BLaER1 treated with 17β-estradiol and CSF1 and Interleukin-3, amounts not matched to agents 10 nM and 100 nM (cell line): Measurements from ENCODE around the gene SCAMP2.

Experiments
- H3K27ac ChIP-seq, 11 experiments: shearing (Covaris generic); formaldehyde crosslinking; 2 replicates each; pipeline ENCODE4 v1.8.1; 2022
- H3K27me3 ChIP-seq, 11 experiments: shearing (Covaris generic); formaldehyde crosslinking; 2 replicates each; pipeline ENCODE4 v1.8.1; 2022
- H3K36me3 ChIP-seq, 11 experiments: shearing (Covaris generic); formaldehyde crosslinking; 2 replicates each; pipeline ENCODE4 v1.8.1; 2022
- H3K4me1 ChIP-seq, 10 experiments: shearing (Covaris generic); formaldehyde crosslinking; 2 replicates each; pipeline ENCODE4 v1.8.1; 2022
- H3K4me2 ChIP-seq, 11 experiments: shearing (Covaris generic); formaldehyde crosslinking; 2 replicates each; pipeline ENCODE4 v1.8.1; 2022
- H3K4me3 ChIP-seq, 10 experiments: shearing (Covaris generic); formaldehyde crosslinking; 2 replicates each; pipeline ENCODE4 v1.8.1; 2022
- H3K9ac ChIP-seq, 11 experiments: shearing (Covaris generic); formaldehyde crosslinking; 2 replicates each; pipeline ENCODE4 v1.8.1; 2022
- H3K9me3 ChIP-seq, 11 experiments: shearing (Covaris generic); formaldehyde crosslinking; replicated peaks in 1 of 11; 2 replicates each; pipeline ENCODE4 v1.8.1; 2022
- H4K20me1 ChIP-seq, 11 experiments: shearing (Covaris generic); formaldehyde crosslinking; 2 replicates each; pipeline ENCODE4 v1.8.1; 2022
- Cebpa-rat ChIP-seq, 11 experiments: shearing (Covaris generic); IDR thresholded peaks; 2 replicates each; pipeline ENCODE4 v1.8.1; 2022

Gene SCAMP2

DNA sequence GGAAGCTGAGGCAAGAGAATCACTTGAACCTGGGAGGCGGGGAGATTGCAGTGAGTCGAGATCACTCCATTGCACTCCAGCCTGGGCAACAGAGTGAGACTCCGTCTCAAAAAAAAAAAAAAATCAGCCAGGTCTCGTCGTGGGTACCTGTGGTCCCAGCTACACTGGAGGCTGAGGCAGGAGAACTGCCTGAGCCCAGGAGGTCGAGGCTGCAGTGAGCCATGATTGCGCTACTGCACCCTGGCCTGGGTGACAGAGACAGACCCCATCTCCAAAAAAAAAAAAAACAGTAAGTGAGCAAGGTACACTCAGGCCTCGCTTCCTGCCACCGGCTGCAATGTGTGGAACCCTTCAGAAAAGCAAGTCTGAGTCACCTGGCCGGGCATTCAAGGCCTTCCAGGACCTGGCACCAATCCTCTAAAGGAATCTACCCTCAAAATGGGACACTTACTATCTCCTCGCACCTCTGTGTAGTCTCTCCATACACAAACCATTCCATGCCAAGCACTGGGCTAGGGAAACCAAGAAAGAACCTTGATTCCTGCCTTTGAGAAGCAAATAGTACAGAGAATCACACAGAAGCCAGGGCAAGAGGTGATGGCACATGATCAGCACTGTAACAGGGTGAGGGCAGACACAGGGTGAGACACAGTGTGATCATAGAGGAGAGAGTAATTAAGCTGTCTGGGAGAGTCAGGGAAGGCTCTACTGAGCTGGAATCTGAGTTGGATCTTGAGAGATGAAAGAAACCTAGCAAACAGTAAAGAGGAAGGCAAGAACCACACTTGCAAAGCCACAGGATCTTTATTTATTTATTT is 9.7 kb downstream of the SCAMP2 start:
- H3K4me2 ChIP-seq, result peak overlapping the region in 4 of 11 experiments; percentile 27 to 96 (median 58); a peak in 7 of 22 replicates
- H3K9ac ChIP-seq, result peak overlapping the region in 5 of 11 experiments; percentile 0 to 31 (median 12); a peak in 3 of 22 replicates
- H3K4me3 ChIP-seq, result no peak overlapping the region
- peaks cover 0 to 14% (median 9%) of the 10 kb centered on the region in 11 experiments; a peak in 10 of 22 replicates for H3K9me3 ChIP-seq
- TF ChIP-seq Cebpa-rat (IDR thresholded peaks at IDR 0.05), result no peak
- H3K27me3 ChIP-seq, result no peaks in the 10 kb centered on the region
- H3K4me1 ChIP-seq, result peaks cover 62 to 89% (median 82%) of the 10 kb centered on the region in 10 experiments
- peaks cover 32 to 98% (median 62%) of the 10 kb centered on the region in 11 experiments; a peak in 20 of 22 replicates for H4K20me1 ChIP-seq
- peaks cover 5 to 41% (median 22%) of the 10 kb centered on the region in 11 experiments; a peak in 18 of 22 replicates for H3K36me3 ChIP-seq
- H3K27ac ChIP-seq, result peak overlapping the region in 8 of 11 experiments; percentile 1 to 47 (median 14); a peak in 10 of 22 replicates

DNA sequence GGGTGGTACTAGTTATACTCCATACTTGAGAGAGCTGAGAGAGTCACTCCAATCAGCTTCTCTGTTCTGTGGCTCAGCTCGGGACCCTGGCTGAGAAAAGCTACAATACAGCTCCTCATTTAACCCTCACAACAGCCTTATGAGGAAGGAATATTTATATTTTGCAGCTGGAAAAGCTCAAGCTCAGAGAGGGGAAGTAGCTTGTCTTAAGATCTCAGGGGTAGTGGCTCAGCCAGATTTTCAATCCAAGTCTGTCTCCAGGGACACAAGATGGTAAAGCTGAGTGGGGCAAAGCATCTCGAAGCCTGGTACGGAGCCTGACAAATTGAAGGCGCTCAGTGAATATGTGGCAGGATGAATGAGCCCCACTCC is 14.8 kb downstream of the SCAMP2 start:
- Histone ChIP-seq H3K4me1 (peaks cover 72 to 89% (median 83%) of the 10 kb centered on the region in 10 experiments), H3K4me3 (no peak overlapping the region), H3K9ac (peak overlapping the region; percentile 26 to 67 (median 51); a peak in 17 of 22 replicates)

DNA sequence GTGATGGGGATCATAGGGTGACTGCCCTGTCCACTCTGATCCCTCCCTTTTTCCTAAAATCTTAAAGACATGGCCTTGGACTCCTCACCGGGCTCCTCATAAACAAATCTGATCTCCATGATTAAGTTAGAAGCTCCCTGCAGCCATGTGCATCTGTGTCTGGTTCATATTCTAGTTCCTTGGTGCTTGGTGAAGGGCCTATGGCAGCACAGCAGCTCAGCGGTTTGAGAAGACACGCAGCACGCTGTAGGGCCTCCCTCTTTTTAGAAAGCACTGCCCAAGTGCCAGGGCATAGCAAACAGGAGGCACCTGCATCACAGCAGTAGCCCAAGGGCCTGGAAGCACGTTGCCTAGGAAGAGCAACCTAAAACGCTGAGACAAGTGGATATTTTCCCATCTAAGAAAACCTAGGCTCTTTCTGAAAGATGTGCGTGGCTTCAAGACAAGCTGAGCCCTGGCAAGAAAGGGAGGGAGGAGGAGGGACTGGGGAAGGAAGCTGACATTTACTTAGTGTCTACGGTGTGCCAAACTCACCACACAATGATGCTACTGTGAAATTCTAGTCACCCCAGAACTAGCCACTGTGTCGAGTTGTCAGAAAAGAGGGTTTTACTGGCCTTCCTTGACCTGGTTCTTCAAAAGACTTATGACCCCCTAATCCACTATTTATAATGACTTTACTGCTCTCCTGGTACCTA is 15.3 kb downstream of the SCAMP2 start:
- Histone ChIP-seq H3K27ac (peak overlapping the region; percentile 42 to 81 (median 70); a peak in 21 of 22 replicates), H3K36me3 (peaks cover 10 to 40% (median 17%) of the 10 kb centered on the region in 11 experiments), H3K4me2 (peak overlapping the region; percentile 84 to 94 (median 88)), H3K9ac (peak overlapping the region; percentile 26 to 67 (median 51); a peak in 19 of 22 replicates), H4K20me1 (peaks cover 62 to 100% (median 95%) of the 10 kb centered on the region in 11 experiments; a peak in 20 of 22 replicates), H3K4me3 (no peak overlapping the region; a peak in 1 of 20 replicates), H3K9me3 (no peaks in the 10 kb centered on the region), H3K4me1 (peaks cover 76 to 89% (median 78%) of the 10 kb centered on the region in 10 experiments), H3K27me3 (no peaks in the 10 kb centered on the region)
- no peak for TF ChIP-seq Cebpa-rat (IDR thresholded peaks at IDR 0.05)

More for the DNA sequence above, 14.8 kb downstream of the SCAMP2 start:
- Histone ChIP-seq H3K27me3 (no peaks in the 10 kb centered on the region), H4K20me1 (peaks cover 60 to 100% (median 95%) of the 10 kb centered on the region in 11 experiments; a peak in 20 of 22 replicates), H3K4me2 (peak overlapping the region; percentile 84 to 94 (median 88)), H3K36me3 (peaks cover 5 to 40% (median 17%) of the 10 kb centered on the region in 11 experiments), H3K27ac (peak overlapping the region; percentile 42 to 81 (median 70); a peak in 21 of 22 replicates), H3K9me3 (no peaks in the 10 kb centered on the region)
- no peak for TF ChIP-seq Cebpa-rat (IDR thresholded peaks at IDR 0.05)

DNA sequence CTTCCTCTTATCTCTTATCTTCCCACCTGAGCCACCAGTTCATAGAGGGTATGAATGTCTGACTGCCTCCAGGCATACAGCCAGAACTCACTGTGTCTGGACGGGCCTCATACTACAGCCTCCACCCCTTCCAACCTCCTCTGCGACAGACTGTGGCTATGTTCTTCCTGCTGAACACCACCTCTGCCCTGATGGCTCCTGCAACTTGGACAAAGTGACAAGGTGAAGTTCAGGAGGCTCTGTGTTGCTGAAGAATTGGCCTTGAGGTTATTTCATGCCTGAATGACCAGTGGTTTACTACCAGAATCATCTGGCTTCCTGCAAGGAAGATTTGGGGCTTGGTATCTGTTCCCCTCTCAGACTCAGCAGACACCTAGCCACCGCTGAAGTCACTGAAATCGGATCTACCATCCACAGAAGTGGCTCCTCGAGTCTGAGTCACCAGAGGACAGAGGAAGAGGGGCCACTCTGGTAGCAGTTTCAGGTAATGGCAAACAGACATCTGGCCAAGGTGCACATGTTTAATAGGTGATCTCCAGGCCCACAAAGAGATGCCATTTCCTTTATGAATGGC is 16.0 kb downstream of the SCAMP2 start:
- Histone ChIP-seq H3K9me3 (no peaks in the 10 kb centered on the region), H3K36me3 (peaks cover 16 to 45% (median 22%) of the 10 kb centered on the region in 11 experiments), H3K4me2 (peak overlapping the region; percentile 84 to 94 (median 88)), H3K27me3 (no peaks in the 10 kb centered on the region), H3K4me3 (no peak overlapping the region; a peak in 1 of 20 replicates), H4K20me1 (peaks cover 65 to 100% (median 96%) of the 10 kb centered on the region in 11 experiments; a peak in 20 of 22 replicates), H3K27ac (peak overlapping the region; percentile 42 to 81 (median 67); a peak in 18 of 22 replicates), H3K9ac (peak overlapping the region in 9 of 11 experiments; percentile 7 to 67 (median 54); a peak in 13 of 22 replicates), H3K4me1 (peaks cover 76 to 88% (median 81%) of the 10 kb centered on the region in 10 experiments)
- TF ChIP-seq Cebpa-rat (IDR thresholded peaks at IDR 0.05), result no peak

DNA sequence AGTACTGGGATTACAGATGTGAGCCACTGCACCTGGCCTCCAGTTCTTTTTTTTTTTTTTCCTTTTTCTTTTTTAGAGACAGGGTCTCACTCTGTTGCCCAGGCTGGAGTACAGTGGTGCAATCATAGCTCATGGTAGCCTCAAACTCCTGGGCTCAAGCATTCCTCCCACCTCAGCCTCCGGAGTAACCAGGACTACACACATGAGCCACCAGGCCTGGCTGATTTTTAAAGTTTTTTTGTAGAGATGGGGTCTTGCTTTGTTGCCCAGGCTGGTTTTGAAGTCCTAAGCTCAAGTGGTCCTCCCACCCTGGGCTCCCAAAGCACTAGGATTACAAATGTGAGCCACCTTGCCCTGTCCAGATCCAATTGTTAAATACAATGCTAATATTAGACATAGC is 16.6 kb downstream of the SCAMP2 start:
- Histone ChIP-seq H3K4me1 (peaks cover 76 to 87% (median 80%) of the 10 kb centered on the region in 10 experiments), H3K36me3 (peaks cover 23 to 50% (median 28%) of the 10 kb centered on the region in 11 experiments), H3K9ac (peak overlapping the region in 5 of 11 experiments; percentile 7 to 67 (median 19); a peak in 3 of 22 replicates), H3K4me2 (peak overlapping the region; percentile 84 to 94 (median 88)), H4K20me1 (peaks cover 69 to 100% (median 96%) of the 10 kb centered on the region in 11 experiments; a peak in 20 of 22 replicates), H3K27me3 (no peaks in the 10 kb centered on the region), H3K4me3 (no peak overlapping the region), H3K27ac (peak overlapping the region in 10 of 11 experiments; percentile 20 to 81 (median 62); a peak in 16 of 22 replicates), H3K9me3 (no peaks in the 10 kb centered on the region)
- no peak for TF ChIP-seq Cebpa-rat (IDR thresholded peaks at IDR 0.05)

DNA sequence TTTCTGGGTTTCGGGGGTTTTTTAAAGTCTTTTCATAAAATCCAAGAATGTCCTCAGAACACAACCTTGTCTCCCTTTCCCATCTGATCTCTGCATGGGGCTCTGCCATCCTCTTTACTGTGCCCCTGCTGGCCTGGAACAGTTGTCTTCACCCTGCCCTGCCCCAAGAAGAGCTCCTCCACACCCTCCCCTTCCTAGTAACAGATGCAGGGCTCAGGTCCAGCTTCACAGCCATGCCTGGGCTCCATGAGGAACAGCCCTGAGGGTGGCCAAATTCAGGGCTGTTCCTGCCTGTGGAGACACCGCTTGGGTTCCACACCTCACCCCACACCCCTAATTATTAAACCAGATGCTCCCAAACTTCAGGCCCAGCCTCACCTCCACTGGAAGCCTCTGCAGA is 17.3 kb downstream of the SCAMP2 start:
- Histone ChIP-seq H3K36me3 (peaks cover 30 to 50% (median 35%) of the 10 kb centered on the region in 11 experiments), H3K4me2 (peak overlapping the region; percentile 84 to 94 (median 88)), H3K27ac (peak overlapping the region in 8 of 11 experiments; percentile 18 to 81 (median 64); a peak in 13 of 22 replicates), H3K27me3 (no peaks in the 10 kb centered on the region), H4K20me1 (peaks cover 69 to 100% (median 91%) of the 10 kb centered on the region in 11 experiments; a peak in 20 of 22 replicates), H3K4me3 (no peak overlapping the region), H3K9ac (peak overlapping the region in 5 of 11 experiments; percentile 11 to 54 (median 42); a peak in 4 of 22 replicates), H3K4me1 (peaks cover 70 to 83% (median 77%) of the 10 kb centered on the region in 10 experiments), H3K9me3 (no peaks in the 10 kb centered on the region)
- TF ChIP-seq Cebpa-rat (IDR thresholded peaks at IDR 0.05), result no peak

DNA sequence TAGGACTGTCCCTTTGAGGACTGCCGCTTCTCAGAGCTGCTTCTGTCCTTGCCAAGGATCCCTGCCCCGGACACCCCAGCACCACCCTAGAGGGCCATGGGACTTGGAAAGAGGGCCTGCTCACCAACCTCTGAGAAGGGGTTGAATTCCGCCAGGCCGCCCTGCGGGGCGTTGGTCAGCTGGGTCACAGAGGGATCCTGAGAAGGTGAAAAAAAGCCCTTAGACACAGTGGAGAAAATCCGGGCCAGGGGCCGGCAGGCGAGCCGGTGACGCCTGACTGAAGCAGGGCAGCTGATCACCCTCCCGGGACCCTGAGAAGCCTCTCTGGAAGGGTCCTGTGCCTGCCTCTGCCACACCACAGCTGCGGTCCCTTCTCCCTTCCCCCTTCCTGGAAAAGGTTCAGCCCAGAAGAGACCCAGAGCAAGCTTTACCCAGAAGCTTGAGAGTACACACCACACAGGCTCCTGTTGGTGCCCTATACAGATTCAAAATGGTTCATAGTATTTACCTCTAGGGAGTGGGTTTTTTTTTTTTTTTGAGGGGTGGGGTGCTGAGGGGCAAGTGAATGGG is 18.6 kb downstream of the SCAMP2 start:
- H3K27me3 ChIP-seq, result no peaks in the 10 kb centered on the region
- H3K4me1 ChIP-seq, result peaks cover 56 to 73% (median 63%) of the 10 kb centered on the region in 10 experiments
- H3K9ac ChIP-seq, result peak overlapping the region; percentile 38 to 76 (median 68); a peak in 21 of 22 replicates
- peak overlapping the region; percentile 84 to 94 (median 88) for H3K4me2 ChIP-seq
- H4K20me1 ChIP-seq, result peaks cover 61 to 98% (median 78%) of the 10 kb centered on the region in 11 experiments; a peak in 20 of 22 replicates
- no peaks in the 10 kb centered on the region for H3K9me3 ChIP-seq
- H3K4me3 ChIP-seq, result no peak overlapping the region; a peak in 2 of 20 replicates
- no peak for TF ChIP-seq Cebpa-rat (IDR thresholded peaks at IDR 0.05)
- H3K27ac ChIP-seq, result peak overlapping the region; percentile 52 to 83 (median 69); a peak in 20 of 22 replicates
- H3K36me3 ChIP-seq, result peaks cover 43 to 61% (median 48%) of the 10 kb centered on the region in 11 experiments
